ENCODE measurements around the gene CREM.

Gene CREM

GRCh38 chr10:35224045-35224740, 97.5 kb downstream of the CREM start:
- DNase-seq, result no peak

GRCh38 chr10:35225204-35225603, 98.6 kb downstream of the CREM start:
- DNase-seq, result no peak

- DNase-seq, result no peak
These were observed 99.9 kb downstream of the CREM start for GRCh38 chr10:35226507-35226906.

- DNase-seq, result no peak
These were observed 101.4 kb downstream of the CREM start for GRCh38 chr10:35228058-35228457.

- DNase-seq, result no peak
These were observed 105.0 kb downstream of the CREM start for GRCh38 chr10:35231646-35232045.

- no peak for DNase-seq
These were observed 105.9 kb downstream of the CREM start for GRCh38 chr10:35232527-35232926.

- no peak for DNase-seq
These were observed 107.4 kb downstream of the CREM start for GRCh38 chr10:35234073-35234472.

GRCh38 chr10:35236739-35237138, 110.1 kb downstream of the CREM start:
- DNase-seq, result no peak

- no peak for DNase-seq
These were observed 111.3 kb downstream of the CREM start for GRCh38 chr10:35237766-35238512.

- DNase-seq, result no peak
These were observed 117.9 kb downstream of the CREM start for GRCh38 chr10:35244549-35244948.

- no peak for DNase-seq
These were observed 120.2 kb downstream of the CREM start for GRCh38 chr10:35246770-35247343.

GRCh38 chr10:35251373-35252100, 124.9 kb downstream of the CREM start:
- no peak for DNase-seq

- DNase-seq, result no peak
These were observed 130.7 kb downstream of the CREM start for GRCh38 chr10:35257057-35257983.

GRCh38 chr10:35259769-35260397, 133.2 kb downstream of the CREM start:
- DNase-seq, result no peak

GRCh38 chr10:35262436-35262835, 135.8 kb downstream of the CREM start:
- DNase-seq, result no peak

Data from activated CD4-positive, alpha-beta T cell treated with anti-CD3 and anti-CD28 coated beads, Interleukin-2, amount 50 U/mL, for 1 hour (primary cell).